Thymus (tissue), 11 donors: ENCODE data around the gene CLDN5. TPM values are rescaled to one million over a fixed set of nuclear protein-coding genes. Genes with fewer than 3 reads are reported as not detected.

Experiments used
- DNase-seq, 9 donors: peaks; one replicate each; pipeline ENCODE4 v3.0.0-alpha.2; 2013; ENCODE audit warnings: low spot score in 9 of 9, low read depth in 6 of 9, missing footprints in 1 of 9
- H3K27ac ChIP-seq, 2 donors: one replicate each; pipeline ENCODE4 v1.5.1; 2013; ENCODE audit warnings: control low read depth in 1 of 2, low read depth in 1 of 2, low read length in 1 of 2, mild to moderate bottlenecking in 1 of 2, moderate library complexity in 1 of 2
- H3K27me3 ChIP-seq, 2 donors: one replicate each; pipeline ENCODE4 v1.5.1; 2013; ENCODE audit warnings: low read length in 1 of 2; ENCODE audit not compliant: control insufficient read depth in 2 of 2, insufficient read depth in 1 of 2
- H3K36me3 ChIP-seq, 2 donors: one replicate each; pipeline ENCODE4 v1.5.1; 2013; ENCODE audit warnings: low read length in 1 of 2, mild to moderate bottlenecking in 1 of 2, moderate library complexity in 1 of 2; ENCODE audit not compliant: control insufficient read depth in 2 of 2, insufficient read depth in 2 of 2
- H3K4me1 ChIP-seq, 2 donors: one replicate each; pipeline ENCODE4 v1.5.1; 2013; ENCODE audit warnings: low read length in 2 of 2; ENCODE audit not compliant: control insufficient read depth in 2 of 2, insufficient read depth in 2 of 2
- H3K4me3 ChIP-seq, 2 donors: one replicate each; pipeline ENCODE4 v1.5.1; 2013; ENCODE audit warnings: low read length in 2 of 2, control low read depth in 1 of 2, mild to moderate bottlenecking in 1 of 2
- H3K9me3 ChIP-seq, 2 donors: one replicate each; pipeline ENCODE4 v1.5.1; 2013; ENCODE audit warnings: low read length in 1 of 2, mild to moderate bottlenecking in 1 of 2; ENCODE audit not compliant: control insufficient read depth in 2 of 2, insufficient read depth in 1 of 2
- WGBS: extraction: QIAGEN DNeasy Blood & Tissue Kit; methylation state at CpG from one replicate; pipeline ENCODE4 v1.1.7; 2013; 5-methylcytosine and 5-hydroxymethylcytosine counted together
- polyA plus RNA-seq: library from polyadenylated mRNA; stranded (reverse); fragments of 200-250 nt; gene quantifications from one replicate; pipeline ENCODE4 v1.2.3, GENCODE V29; 2013
- total RNA-seq: library from RNA; stranded (reverse); fragments of 120-200 nt; gene quantifications from one replicate; pipeline ENCODE4 v1.2.4, GENCODE V29; 2013
- donor health status: healthy.

CLDN5 gene
- total and polyA plus RNA-seq, 2 donors = 8.9 to 112 TPM

GRCh38 chr22:19522190-19522880 is 1.9 kb downstream of the CLDN5 start:
- Histone ChIP-seq H3K27ac (no peak overlapping the region), H3K27me3 (peaks cover 25 to 53% of the 10 kb centered on the region in 2 donors)
- WGBS = 61% methylated on average over 16 of the region's 16 CpGs

GRCh38 chr22:19520566-19521305 is 3.5 kb downstream of the CLDN5 start:
- 97% methylated on average over 10 of the region's 10 CpGs for WGBS
- no peak for DNase-seq
- H3K27ac ChIP-seq = no peak overlapping the region

More at GRCh38 chr22:19522190-19522880, 1.9 kb downstream of the CLDN5 start:
- H3K4me3 ChIP-seq = peak overlapping the region in 1 of 2 donors; percentile 46
- peaks cover 13 to 16% of the 10 kb centered on the region in 2 donors for H3K36me3 ChIP-seq
- no peaks in the 10 kb centered on the region for H3K9me3 ChIP-seq
- peaks cover 3 to 26% of the 10 kb centered on the region in 2 donors for H3K4me1 ChIP-seq
- DNase-seq = no peak

DNA sequence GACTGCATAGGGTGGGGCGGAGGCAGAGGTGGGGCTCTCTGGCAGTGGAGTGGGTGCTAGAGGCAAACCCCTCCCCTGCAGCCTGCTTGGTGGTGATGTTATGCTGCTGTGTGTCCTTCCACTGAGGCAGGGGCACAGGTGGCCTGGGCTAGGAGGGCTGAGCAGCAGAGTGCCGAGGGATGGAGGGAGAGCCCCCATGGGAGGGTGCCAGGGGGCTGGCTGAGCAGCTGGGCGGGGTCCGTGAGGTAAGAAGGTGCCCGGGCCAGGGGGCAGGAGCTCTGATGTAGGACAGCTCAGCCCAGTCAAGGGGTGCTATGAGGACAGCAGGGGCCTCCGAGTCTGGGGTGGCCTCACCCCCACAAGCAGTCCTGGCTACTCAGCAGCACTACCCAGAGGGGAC is 4.2 kb downstream of the CLDN5 start:
- H3K4me3 ChIP-seq = no peak overlapping the region
- peaks cover 23 to 35% of the 10 kb centered on the region in 2 donors for H3K27me3 ChIP-seq
- WGBS = 96% methylated on average over 6 of the region's 6 CpGs
- no peak for DNase-seq
- peaks cover 3 to 17% of the 10 kb centered on the region in 2 donors for H3K4me1 ChIP-seq
- H3K36me3 ChIP-seq = peaks cover 20 to 24% of the 10 kb centered on the region in 2 donors
- H3K9me3 ChIP-seq = no peaks in the 10 kb centered on the region
- no peak overlapping the region for H3K27ac ChIP-seq

More at GRCh38 chr22:19520566-19521305, 3.5 kb downstream of the CLDN5 start:
- Histone ChIP-seq H3K27me3 (peaks cover 25 to 42% of the 10 kb centered on the region in 2 donors), H3K36me3 (peaks cover 15 to 19% of the 10 kb centered on the region in 2 donors), H3K4me1 (peaks cover 3 to 25% of the 10 kb centered on the region in 2 donors), H3K4me3 (no peak overlapping the region), H3K9me3 (no peaks in the 10 kb centered on the region)

DNA sequence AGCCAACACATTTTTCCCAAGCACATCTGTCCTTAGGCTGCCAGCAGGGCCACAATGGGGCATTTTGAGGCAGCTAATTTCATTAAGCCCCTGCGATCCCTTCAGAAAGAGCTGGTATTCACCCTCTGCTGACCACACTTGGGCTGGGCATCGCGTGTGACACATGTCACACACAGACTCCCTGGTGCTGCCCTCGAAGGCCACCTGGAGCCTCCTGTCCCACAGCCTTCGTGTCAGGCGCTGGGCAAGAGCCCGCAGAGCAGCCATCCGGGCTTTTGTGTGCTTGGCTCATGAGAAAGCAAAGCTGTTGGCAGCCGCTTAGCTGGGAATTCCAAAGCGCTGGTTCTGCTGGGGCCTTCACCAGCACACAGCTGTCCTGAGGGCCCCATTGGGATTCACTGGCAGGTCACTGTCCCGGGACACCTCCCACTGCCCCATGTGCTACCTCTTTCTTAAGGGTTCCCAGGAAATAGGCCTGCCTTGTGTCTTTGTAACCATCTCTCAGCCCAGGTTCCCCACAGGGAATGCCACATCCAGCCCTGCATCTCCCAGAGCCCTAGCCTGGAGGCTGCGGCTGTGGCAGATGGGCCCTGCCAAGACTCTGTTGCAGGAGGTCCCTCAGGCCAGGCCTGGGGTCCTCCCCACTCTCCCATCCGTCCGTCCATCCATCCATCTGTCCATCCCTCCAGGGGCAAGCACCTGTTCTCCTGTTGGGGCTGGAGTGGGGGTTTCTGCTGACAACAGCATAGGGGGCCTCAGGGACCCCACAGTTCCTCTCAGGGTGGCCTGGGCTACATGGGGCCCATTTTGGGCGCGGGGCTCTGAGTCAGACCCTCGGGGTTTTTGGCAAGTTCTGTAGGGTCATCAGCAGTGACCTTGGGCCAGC is 4.9 kb downstream of the CLDN5 start:
- Histone ChIP-seq H3K27ac (no peak overlapping the region), H3K27me3 (peaks cover 16 to 27% of the 10 kb centered on the region in 2 donors), H3K36me3 (peaks cover 20 to 31% of the 10 kb centered on the region in 2 donors), H3K4me3 (no peak overlapping the region), H3K4me1 (peaks cover 3 to 11% of the 10 kb centered on the region in 2 donors), H3K9me3 (no peaks in the 10 kb centered on the region)
- WGBS = 98% methylated on average over 17 of the region's 17 CpGs
- no peak for DNase-seq

- 98% methylated on average over 10 of the region's 10 CpGs for WGBS
- Histone ChIP-seq H3K4me3 (no peak overlapping the region), H3K27me3 (peaks cover 10 to 21% of the 10 kb centered on the region in 2 donors), H3K27ac (no peak overlapping the region), H3K36me3 (peaks cover 20 to 35% of the 10 kb centered on the region in 2 donors), H3K4me1 (peaks cover under 1 to 5% of the 10 kb centered on the region in 2 donors), H3K9me3 (no peaks in the 10 kb centered on the region)
- no peak for DNase-seq
Observed at GRCh38 chr22:19518635-19519034, 5.6 kb downstream of the CLDN5 start.

DNA sequence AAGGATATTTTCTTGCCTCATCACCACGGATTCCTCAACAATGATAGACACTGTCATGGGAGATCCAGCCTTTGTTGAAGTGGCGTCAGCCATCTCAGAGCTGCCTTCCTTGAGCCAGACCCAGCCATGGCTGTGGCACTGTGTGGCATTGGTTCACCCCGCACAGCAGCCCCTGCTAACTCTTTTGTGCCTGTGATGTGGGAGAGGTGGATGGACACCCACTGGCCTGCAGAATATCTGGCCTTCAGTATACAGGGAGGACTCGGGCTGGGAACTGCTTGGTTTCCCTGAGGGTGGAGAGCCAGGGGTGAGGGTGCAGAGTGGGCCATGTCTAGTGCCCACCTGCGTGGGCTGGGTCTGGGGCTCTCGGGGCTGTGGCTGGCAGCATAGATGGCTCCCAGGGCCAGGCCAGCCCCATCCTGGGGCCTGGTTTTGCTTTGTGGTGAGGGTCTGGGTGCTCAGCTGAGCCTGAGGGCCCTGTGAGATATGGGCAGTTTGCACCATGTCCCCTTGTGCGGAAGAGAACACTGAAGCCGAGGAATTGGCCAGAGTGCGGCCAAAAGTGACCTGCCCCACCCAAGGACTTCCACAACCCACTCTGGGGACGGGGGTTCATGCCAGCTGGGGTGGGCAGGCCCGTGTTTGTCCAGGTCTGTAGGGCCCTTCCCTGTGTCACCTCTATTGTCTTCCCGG is 6.1 kb downstream of the CLDN5 start:
- no peaks in the 10 kb centered on the region for H3K9me3 ChIP-seq
- peaks cover 20 to 35% of the 10 kb centered on the region in 2 donors for H3K36me3 ChIP-seq
- H3K27ac ChIP-seq = no peak overlapping the region
- no peak for DNase-seq
- peaks cover 4 to 15% of the 10 kb centered on the region in 2 donors for H3K27me3 ChIP-seq
- 99% methylated on average over 12 of the region's 12 CpGs for WGBS
- H3K4me3 ChIP-seq = no peak overlapping the region
- H3K4me1 ChIP-seq = peaks cover 0 to 3% of the 10 kb centered on the region in 2 donors

DNA sequence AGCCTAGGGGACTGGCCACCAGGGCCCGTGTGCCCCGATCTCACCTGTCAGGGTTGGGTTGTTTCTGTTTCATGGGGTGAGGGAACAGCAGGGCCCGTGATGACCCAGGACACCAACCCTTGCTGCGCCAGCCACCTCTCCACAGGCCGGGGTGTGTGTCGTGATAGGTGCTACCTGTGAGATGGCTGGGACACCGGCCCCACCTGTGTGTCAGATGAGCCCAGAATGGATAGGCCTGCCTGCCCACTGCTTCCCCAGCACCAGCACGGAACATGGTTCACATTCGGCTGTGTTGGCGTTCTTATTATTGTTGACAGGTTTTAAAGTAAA is 7.1 kb downstream of the CLDN5 start:
- Histone ChIP-seq H3K36me3 (peaks cover 20 to 43% of the 10 kb centered on the region in 2 donors), H3K27ac (no peak overlapping the region), H3K4me3 (no peak overlapping the region), H3K4me1 (no peaks in the 10 kb centered on the region), H3K27me3 (peaks cover 0 to 6% of the 10 kb centered on the region in 2 donors), H3K9me3 (no peaks in the 10 kb centered on the region)
- DNase-seq = no peak
- 97% methylated on average over 10 of the region's 10 CpGs for WGBS

DNA sequence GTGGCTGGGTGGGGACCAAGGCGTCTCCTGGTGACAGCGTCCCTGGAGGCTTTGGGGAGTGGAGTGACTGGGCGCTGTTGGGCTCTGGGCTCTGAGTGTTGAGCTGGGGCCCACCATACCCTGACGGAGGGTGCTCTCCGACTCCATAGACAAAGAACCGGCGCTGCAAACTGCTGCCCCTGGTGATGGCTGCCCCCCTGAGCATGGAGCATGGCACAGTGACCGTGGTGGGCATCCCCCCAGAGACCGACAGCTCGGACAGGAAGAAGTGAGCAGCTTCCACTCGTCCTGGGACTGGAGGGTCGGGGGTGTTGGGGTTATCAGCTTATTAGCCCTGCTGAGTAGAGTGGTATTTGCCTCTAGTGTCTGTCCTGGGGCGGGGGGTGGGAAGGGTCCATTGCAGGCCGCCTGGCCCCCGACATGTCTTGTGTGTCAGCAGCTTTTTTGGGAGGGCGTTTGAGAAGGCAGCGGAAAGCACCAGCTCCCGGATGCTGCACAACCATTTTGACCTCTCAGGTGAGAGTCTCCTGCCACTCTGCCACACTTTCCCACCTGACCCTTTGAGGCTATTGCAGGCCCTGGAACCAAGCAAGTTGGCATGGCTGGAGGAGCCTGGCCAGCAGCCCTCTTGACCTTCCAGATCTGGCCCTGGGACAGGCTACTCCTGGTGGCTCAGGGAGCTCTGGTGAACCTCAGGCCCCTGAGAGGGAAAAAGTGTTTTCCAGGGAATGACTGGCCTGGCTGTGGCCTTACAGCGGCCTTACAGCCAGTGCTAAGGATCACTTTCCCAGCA is 7.6 kb downstream of the CLDN5 start:
- WGBS = 99% methylated on average over 19 of the region's 19 CpGs
- no peaks in the 10 kb centered on the region for H3K9me3 ChIP-seq
- no peak overlapping the region for H3K27ac ChIP-seq
- H3K4me1 ChIP-seq = no peaks in the 10 kb centered on the region
- H3K36me3 ChIP-seq = peaks cover 19 to 45% of the 10 kb centered on the region in 2 donors
- peaks cover 0 to under 1% of the 10 kb centered on the region in 2 donors for H3K27me3 ChIP-seq
- no peak for DNase-seq
- no peak overlapping the region for H3K4me3 ChIP-seq
